GM18907 (cell line): ENCODE measurements around the gene CHRNB1.

Experiments
- ATAC-seq: cut with Tn5 transposase; IDR thresholded peaks from one replicate; pipeline ENCODE4 v1.9.1; 2021; ENCODE audit warnings: mild to moderate bottlenecking, moderate library complexity; ENCODE audit not compliant: unreplicated experiment

The CHRNB1 gene

GRCh38 chr17:7414837-7415236 is 30.0 kb upstream of the CHRNB1 start:
- no peak for ATAC-seq

DNA sequence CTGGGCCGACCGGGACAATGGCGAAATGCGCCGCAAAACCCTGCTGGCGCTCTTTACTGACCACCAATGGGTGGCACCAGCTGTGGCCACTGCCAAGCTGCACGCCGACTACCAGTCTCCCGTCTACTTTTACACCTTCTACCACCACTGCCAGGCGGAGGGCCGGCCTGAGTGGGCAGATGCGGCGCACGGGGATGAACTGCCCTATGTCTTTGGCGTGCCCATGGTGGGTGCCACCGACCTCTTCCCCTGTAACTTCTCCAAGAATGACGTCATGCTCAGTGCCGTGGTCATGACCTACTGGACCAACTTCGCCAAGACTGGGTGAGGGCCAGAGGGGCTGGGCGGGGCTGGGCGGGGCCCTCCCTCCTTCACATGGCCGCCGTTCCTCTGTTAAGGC is 29.1 kb upstream of the CHRNB1 start:
- no peak for ATAC-seq

DNA sequence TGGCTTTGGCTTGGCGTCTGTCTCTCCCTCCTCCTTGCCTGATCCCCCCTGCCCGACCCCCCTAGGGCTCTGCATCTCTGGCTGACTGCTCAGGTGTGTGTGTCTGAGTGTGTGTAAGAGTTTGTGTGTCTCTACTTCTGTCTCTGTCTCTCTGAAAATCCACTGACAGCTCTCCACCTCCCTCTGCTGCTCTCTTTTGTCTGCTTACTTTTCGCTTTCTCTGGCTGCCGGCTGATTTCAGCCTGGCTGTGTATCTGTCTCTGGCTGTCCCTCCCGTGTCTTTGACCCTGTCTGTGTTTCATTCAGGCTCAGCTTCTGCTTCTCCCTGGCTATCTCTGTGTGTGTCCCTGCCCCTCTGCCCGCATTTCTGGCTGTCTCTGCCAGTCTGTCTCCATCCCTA is 28.5 kb upstream of the CHRNB1 start:
- no peak for ATAC-seq

DNA sequence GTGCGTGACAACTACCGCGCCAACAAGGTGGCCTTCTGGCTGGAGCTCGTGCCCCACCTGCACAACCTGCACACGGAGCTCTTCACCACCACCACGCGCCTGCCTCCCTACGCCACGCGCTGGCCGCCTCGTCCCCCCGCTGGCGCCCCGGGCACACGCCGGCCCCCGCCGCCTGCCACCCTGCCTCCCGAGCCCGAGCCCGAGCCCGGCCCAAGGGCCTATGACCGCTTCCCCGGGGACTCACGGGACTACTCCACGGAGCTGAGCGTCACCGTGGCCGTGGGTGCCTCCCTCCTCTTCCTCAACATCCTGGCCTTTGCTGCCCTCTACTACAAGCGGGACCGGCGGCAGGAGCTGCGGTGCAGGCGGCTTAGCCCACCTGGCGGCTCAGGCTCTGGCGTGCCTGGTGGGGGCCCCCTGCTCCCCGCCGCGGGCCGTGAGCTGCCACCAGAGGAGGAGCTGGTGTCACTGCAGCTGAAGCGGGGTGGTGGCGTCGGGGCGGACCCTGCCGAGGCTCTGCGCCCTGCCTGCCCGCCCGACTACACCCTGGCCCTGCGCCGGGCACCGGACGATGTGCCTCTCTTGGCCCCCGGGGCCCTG is 27.7 kb upstream of the CHRNB1 start:
- no peak for ATAC-seq

DNA sequence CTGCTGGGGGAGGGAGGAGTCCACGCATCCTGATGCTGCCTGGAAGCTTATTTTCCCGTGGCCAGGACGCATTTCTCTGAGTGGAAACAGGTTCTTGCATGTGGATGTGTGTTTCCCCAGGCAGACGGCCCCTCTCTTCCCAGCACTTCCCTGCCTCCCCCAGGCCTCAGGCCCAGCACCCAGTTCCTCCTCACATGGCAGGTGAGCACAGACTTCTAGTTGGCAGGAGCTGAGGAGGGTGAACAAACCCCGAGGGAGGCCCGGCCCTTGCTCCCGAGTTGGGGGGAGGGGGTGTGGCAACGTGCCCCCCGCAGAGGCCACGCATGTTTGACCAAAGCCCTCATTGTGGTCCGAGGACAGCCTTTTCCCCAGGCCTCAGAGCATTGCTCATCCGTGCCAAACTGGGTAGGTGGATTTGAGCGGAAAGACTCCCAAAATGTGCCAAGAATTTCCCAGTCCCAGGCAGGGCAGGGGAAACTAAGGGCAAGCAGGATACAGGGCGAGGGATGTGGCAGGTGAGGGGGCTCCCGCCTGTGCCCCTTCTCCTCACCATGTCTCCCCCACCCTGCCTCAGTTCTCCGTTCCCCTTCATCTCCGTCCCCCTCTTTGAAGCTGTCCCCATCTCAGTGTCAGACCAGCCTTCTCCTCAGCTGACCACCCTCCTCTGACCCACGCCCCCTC is 26.2 kb upstream of the CHRNB1 start:
- no peak for ATAC-seq

- ATAC-seq: no peak
These were observed 24.8 kb upstream of the CHRNB1 start, which contains the start of gene SPEM1 for GRCh38 chr17:7419819-7420610. SPEM1 (plus strand) TSS chr17:7420324; CDS start chr17:7420385, 61 bp downstream.

DNA sequence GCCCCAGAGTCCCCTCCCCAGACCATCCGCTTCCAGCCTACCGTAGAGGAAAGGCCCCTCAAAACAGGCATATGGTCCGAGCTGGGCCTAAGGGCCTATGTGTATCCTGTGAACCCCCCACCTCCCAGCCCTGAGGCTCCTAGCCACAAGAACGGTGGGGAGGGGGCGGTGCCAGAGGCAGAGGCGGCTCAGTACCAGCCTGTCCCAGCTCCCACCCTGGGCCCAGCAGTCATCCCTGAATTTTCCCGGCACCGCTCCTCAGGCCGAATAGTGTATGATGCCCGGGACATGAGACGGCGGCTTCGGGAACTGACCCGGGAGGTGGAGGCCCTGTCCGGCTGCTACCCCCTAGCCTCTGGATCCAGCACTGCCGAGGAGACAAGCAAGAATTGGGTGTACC is 23.7 kb upstream of the CHRNB1 start:
- no peak for ATAC-seq

DNA sequence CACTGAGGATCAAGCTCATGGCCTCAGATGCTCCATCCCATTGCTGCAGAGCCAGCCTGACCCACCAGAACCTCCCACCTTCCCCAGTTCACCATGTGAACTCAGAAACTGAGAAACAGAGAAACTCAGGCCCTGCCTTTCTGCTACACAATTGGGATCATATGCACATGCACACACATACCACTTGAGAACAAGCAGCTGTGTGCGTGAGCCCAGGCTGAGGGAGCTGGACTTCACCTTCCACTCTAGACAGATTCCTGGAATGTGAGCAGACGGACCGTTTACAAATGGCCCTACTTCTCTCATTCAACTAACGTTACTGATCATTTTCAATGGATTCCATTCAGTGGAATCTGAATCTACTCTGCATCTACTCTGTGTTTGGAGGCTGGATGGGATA is 21.2 kb upstream of the CHRNB1 start:
- ATAC-seq: no peak

DNA sequence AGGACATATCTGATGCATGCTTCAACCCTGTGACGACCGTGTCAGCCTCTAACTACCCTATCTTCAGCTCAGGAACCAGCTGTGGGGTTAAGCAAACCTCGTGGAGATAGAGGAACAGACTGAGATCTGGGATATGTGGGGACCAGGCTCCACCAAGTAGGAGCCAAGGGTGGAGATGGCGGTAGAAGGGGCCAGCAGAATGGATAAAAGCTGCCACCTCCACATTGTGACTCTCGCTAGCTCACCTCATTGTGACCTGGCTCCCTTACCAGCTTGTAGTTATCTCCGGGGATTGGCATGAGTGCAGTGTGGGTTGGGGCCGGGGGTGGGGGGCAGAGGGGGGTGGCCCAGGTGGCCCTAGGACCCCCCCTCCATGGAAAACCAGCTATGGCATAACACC is 19.5 kb upstream of the CHRNB1 start, which contains the start of gene SPEM2:
Gene SPEM2, plus strand, starts transcription at position 301 of the 400 bp plus-strand sequence. Its CDS starts 73 bp downstream, at position 374.
- ATAC-seq: no peak

- ATAC-seq: no peak
These were observed 19.1 kb upstream of the CHRNB1 start for GRCh38 chr17:7425756-7426155.

DNA sequence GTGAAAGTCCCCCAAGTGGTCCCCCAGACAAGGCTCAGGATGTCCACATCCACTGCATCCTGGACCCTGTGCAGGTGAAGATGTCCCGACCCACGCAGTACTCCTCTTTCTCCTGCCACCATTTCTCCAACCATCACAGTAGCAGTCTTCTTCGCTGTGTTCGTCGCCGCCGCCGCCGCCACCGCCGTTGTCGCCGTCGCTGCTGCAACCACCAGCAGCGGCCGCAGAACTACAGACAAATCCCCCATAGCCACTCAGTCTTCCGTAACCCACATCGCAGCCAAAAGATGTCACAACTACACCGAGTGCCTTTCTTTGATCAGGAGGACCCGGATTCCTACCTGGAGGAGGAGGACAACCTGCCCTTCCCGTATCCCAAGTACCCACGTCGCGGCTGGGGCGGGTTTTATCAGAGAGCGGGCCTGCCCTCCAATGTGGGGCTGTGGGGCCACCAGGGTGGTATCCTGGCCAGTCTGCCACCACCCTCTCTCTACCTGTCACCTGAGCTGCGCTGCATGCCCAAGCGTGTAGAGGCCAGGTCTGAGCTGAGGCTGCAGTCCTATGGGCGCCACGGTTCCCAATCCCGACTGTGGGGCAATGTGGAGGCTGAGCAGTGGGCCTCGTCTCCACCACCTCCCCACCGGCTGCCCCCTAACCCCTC is 18.5 kb upstream of the CHRNB1 start:
- no peak for ATAC-seq

DNA sequence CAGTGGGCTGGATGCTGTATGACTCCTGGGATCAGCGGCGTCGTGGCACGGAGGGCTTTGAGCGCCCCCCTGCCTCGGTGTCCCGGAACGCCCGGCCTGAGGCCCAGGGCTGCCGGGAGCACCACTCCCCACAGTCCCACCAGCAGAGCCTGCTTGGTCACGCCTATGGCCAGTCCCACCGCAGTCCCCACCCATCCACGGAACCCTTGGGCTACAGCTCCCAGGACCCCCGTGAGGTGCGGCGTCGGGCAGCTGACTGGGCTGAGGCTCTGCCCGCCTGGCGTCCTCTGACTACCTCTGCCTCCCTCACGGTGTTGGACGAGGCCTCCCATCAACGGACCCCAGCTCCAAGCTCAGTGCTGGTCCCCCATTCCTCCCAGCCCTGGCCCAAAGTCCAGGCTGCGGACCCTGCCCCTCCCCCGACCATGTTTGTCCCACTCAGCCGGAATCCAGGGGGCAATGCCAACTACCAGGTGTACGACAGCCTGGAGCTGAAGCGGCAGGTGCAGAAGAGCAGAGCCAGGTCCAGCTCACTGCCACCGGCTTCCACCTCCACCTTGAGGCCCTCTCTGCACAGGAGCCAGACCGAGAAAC is 17.9 kb upstream of the CHRNB1 start:
- ATAC-seq: no peak

GRCh38 chr17:7427549-7427948 is 17.3 kb upstream of the CHRNB1 start:
- no peak for ATAC-seq

DNA sequence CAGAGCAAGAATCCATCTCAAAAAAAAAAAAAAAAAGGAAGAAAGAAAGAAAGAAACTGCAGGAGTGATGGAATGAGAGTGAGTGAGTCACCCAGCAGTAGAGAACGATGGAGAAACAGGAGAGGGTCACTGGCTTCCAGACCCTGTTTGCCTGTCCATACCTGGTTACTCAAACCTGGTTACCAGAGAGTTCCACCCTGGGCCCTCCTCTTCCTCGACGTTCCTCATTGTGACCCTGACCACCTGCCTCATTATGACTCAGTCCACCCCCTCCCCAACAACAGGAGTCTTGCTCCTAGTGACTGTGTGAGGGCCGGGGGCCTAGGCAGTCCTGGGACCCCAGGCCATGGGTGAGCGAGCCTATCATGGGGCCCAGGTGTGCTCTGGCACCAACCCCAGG is 16.3 kb upstream of the CHRNB1 start, which contains the start of gene SPEM3:
Gene SPEM3, plus strand, starts transcription at position 301 of the 400 bp plus-strand sequence. Its CDS starts 46 bp downstream, at position 347.
- ATAC-seq: no peak

DNA sequence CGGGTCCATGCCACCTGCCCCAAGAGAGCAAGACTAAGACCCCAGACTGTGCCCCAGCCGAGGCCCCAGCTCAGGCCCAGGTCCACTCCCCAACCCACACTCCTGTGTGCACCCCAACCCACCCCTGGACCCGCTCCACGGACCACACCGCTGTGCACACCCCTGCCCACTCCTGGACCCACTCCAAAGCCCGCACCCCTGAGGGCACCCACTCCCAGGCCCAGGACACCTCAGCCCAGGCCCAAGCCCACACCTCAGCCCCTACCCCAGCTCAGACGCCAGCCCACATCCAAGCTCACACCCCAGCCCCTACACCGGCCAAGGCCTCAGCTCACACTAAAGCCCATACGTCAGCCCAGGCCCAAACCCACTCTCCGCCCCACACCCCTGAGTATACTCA is 15.1 kb upstream of the CHRNB1 start:
- no peak for ATAC-seq

DNA sequence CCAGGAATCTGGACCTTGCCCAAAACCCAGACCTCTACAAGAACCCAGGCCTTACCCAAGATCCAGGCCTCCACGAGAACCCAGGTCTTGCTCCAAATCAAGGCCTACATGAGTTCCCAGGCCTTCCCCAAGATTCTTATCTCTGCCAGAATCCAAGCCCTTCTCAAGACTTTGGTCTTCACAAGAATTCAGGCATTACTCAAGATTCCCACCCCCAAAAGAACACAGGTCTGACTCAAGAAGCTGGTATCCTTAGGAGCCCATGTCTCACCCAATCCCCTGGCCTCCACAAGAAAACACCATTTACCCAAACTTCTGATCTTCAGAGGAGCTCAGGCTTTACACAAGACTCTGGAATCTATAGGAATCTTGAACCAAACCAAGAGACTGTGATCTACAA is 13.6 kb upstream of the CHRNB1 start:
- ATAC-seq: no peak

DNA sequence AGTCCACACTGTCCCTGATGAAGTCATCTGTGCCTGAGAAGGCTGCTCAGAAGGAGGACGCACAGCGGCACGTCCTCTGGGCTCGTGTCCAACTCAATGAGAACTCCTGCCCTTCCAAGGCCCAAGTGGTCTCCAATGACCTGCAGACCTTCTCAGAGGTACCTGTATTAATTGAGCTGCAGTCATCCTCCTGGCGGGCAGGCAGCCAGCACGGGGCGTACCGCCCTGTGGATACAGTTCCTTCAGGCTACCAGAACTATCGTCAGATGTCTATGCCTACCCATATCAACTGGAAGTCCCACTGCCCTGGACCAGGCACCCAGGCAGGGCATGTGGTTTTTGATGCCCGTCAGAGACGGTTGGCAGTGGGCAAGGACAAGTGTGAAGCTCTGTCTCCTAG is 12.6 kb upstream of the CHRNB1 start:
- no peak for ATAC-seq

GRCh38 chr17:7435676-7436555 is 8.9 kb upstream of the CHRNB1 start:
- peak; percentile 24 for ATAC-seq

DNA sequence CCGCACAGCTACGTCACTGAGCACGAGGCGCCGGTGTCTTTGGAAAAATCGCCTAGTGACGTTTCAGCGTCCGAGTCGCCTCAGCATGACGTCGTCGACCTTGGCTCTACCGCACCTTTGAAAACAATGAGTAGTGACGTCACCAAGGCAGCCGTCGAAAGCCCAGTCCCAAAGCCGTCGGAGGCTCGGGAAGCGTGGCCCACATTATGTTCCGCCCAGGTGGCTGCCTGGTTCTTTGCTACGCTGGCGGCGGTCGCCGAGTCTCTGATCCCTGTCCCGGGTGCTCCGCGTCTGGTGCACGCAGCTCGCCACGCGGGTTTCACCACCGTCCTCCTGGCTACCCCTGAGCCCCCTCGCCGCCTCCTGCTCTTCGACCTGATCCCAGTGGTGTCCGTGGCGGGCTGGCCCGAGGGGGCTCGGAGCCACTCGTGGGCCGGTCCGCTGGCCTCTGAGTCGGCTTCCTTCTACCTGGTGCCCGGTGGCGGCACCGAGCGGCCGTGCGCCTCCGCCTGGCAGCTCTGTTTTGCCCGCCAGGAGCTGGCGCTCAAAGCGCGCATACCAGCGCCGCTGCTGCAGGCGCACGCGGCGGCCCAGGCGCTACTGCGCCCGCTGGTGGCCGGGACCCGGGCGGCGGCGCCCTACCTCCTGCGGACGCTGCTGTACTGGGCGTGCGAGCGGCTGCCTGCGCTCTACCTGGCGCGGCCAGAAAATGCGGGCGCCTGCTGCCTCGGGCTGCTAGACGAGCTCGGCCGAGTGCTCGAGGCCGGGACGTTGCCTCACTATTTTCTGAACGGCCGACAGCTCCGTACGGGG is 8.1 kb upstream of the CHRNB1 start:
- ATAC-seq: peak; percentile 33
